H9 (cell line): ENCODE results near the gene AFAP1. TPM values are rescaled to one million over a fixed set of nuclear protein-coding genes. Genes with fewer than 3 reads are reported as not detected.

Source experiments
- DNase-seq: peaks from one replicate; pipeline ENCODE4 v3.0.0-alpha.2; 2017
- H2AFZ ChIP-seq: one replicate; pipeline ENCODE4 v1.6.1; 2013; ENCODE audit warnings: mild to moderate bottlenecking, low read length, control low read depth, moderate library complexity
- H2AK5ac ChIP-seq: 2 replicates; pipeline ENCODE4 v1.6.1; 2013; ENCODE audit warnings: low read length, control low read depth, mixed read lengths; ENCODE audit not compliant: insufficient read length
- H2BK120ac ChIP-seq: one replicate; pipeline ENCODE4 v1.6.1; 2013; ENCODE audit warnings: low read depth, mild to moderate bottlenecking, low read length, control low read depth, inconsistent platforms; ENCODE audit not compliant: poor library complexity, severe bottlenecking
- H2BK12ac ChIP-seq: 2 replicates; pipeline ENCODE4 v1.6.1; 2013; ENCODE audit warnings: low read length, control low read depth, mixed read lengths, low read depth; ENCODE audit not compliant: insufficient read length
- H2BK15ac ChIP-seq: 2 replicates; pipeline ENCODE4 v1.6.1; 2013; ENCODE audit warnings: low read depth, low read length, control low read depth
- H2BK20ac ChIP-seq: one replicate; pipeline ENCODE4 v1.6.1; 2013; ENCODE audit warnings: low read depth, mild to moderate bottlenecking, low read length, control low read depth, inconsistent platforms; ENCODE audit not compliant: poor library complexity, severe bottlenecking
- H2BK5ac ChIP-seq: 2 replicates; pipeline ENCODE4 v1.6.1; 2013; ENCODE audit warnings: low read length, control low read depth, mixed read lengths; ENCODE audit not compliant: insufficient read length
- H3K14ac ChIP-seq: 2 replicates; pipeline ENCODE4 v1.6.1; 2013; ENCODE audit warnings: low read length, control low read depth; ENCODE audit not compliant: insufficient read depth
- H3K18ac ChIP-seq: 2 replicates; pipeline ENCODE4 v1.6.1; 2013; ENCODE audit warnings: low read depth, mild to moderate bottlenecking, mixed read lengths, low read length, control low read depth; ENCODE audit not compliant: insufficient read length
- H3K23ac ChIP-seq: 2 replicates; pipeline ENCODE4 v1.6.1; 2013; ENCODE audit warnings: low read length, control low read depth, mixed read lengths, low read depth; ENCODE audit not compliant: insufficient read length
- H3K23me2 ChIP-seq: 2 replicates; pipeline ENCODE4 v1.6.1; 2013; ENCODE audit warnings: low read depth, mild to moderate bottlenecking, mixed read lengths, low read length, control low read depth; ENCODE audit not compliant: insufficient read length, poor library complexity, severe bottlenecking
- H3K27ac ChIP-seq: 2 replicates; pipeline ENCODE4 v1.5.1; 2013; ENCODE audit warnings: low read length, control low read depth, mixed read lengths, low read depth; ENCODE audit not compliant: insufficient read length
- H3K27me3 ChIP-seq: 2 replicates; pipeline ENCODE4 v1.6.1; 2013; ENCODE audit warnings: low read length, control low read depth, inconsistent platforms; ENCODE audit not compliant: insufficient read depth
- H3K4ac ChIP-seq: 2 replicates; pipeline ENCODE4 v1.6.1; 2013; ENCODE audit warnings: low read depth, mild to moderate bottlenecking, control low read depth, inconsistent platforms, low read length, moderate library complexity
- H3K4me1 ChIP-seq: 2 replicates; pipeline ENCODE4 v1.6.1; 2013; ENCODE audit warnings: low read length, control low read depth, inconsistent platforms; ENCODE audit not compliant: insufficient read depth
- H3K4me2 ChIP-seq: 2 replicates; pipeline ENCODE4 v1.6.1; 2013; ENCODE audit warnings: low read length, control low read depth, mixed read lengths; ENCODE audit not compliant: insufficient read length, insufficient read depth
- H3K56ac ChIP-seq: 2 replicates; pipeline ENCODE4 v1.6.1; 2013; ENCODE audit warnings: low read depth, mild to moderate bottlenecking, mixed read lengths, low read length, control low read depth; ENCODE audit not compliant: insufficient read length
- H3K79me1 ChIP-seq: 2 replicates; pipeline ENCODE4 v1.6.1; 2013; ENCODE audit warnings: low read depth, mild to moderate bottlenecking, moderate library complexity, low read length, control low read depth, inconsistent platforms; ENCODE audit not compliant: insufficient read depth, poor library complexity, severe bottlenecking
- H3K79me2 ChIP-seq: 2 replicates; pipeline ENCODE4 v1.6.1; 2013; ENCODE audit warnings: low read length, control low read depth, inconsistent platforms; ENCODE audit not compliant: insufficient read depth
- H3K9ac ChIP-seq: 2 replicates; pipeline ENCODE4 v1.6.1; 2013; ENCODE audit warnings: low read length, control low read depth, mixed read lengths; ENCODE audit not compliant: insufficient read length; ENCODE audit errors: extremely low read depth
- H3K9me3 ChIP-seq: one replicate; pipeline ENCODE4 v1.6.1; 2013; ENCODE audit warnings: low read depth, low read length, inconsistent platforms; ENCODE audit not compliant: control insufficient read depth
- H3T11ph ChIP-seq: one replicate; pipeline ENCODE4 v1.6.1; 2013; ENCODE audit warnings: mild to moderate bottlenecking, low read length, control low read depth, inconsistent platforms
- H4K20me1 ChIP-seq: one replicate; pipeline ENCODE4 v1.6.1; 2013; ENCODE audit not compliant: control insufficient read depth, insufficient read length, insufficient read depth
- H4K5ac ChIP-seq: 2 replicates; pipeline ENCODE4 v1.6.1; 2013; ENCODE audit warnings: low read depth, mild to moderate bottlenecking, mixed read lengths, low read length, control low read depth; ENCODE audit not compliant: insufficient read length
- H4K8ac ChIP-seq: replicated peaks from 2 replicates; pipeline ENCODE4 v1.6.1; 2013; ENCODE audit warnings: low read length, control low read depth, mixed read lengths, low read depth; ENCODE audit not compliant: insufficient read length
- H4K91ac ChIP-seq: 2 replicates; pipeline ENCODE4 v1.6.1; 2013; ENCODE audit warnings: low read depth, mild to moderate bottlenecking, moderate library complexity, mixed read lengths, low read length, control low read depth; ENCODE audit not compliant: insufficient read length
- H3K27ac Mint-ChIP-seq, 3 experiments: 2 replicates in 2 of 3; 3 replicates in 1 of 3; pipeline ENCODE4 v1.8.0; 2020 to 2021; ENCODE audit warnings: mixed read lengths in 3 of 3, mild to moderate bottlenecking in 1 of 3, moderate library complexity in 1 of 3
- H3K27me3 Mint-ChIP-seq: 2 replicates; pipeline ENCODE4 v1.8.0; 2021; ENCODE audit warnings: low read depth, mild to moderate bottlenecking, moderate library complexity, mixed read lengths
- H3K36me3 Mint-ChIP-seq, 3 experiments: 2 replicates in 2 of 3; 3 replicates in 1 of 3; pipeline ENCODE4 v1.8.0; 2020 to 2021; ENCODE audit warnings: low read depth in 3 of 3, mixed read lengths in 3 of 3; ENCODE audit not compliant: insufficient read depth in 1 of 3
- H3K4me1 Mint-ChIP-seq, 2 experiments: 2 replicates each; pipeline ENCODE4 v1.8.0; 2020; ENCODE audit warnings: mixed read lengths in 2 of 2
- H3K4me3 Mint-ChIP-seq, 2 experiments: 2 replicates in 1 of 2; 3 replicates in 1 of 2; pipeline ENCODE4 v1.8.0; 2020 to 2021; ENCODE audit warnings: mild to moderate bottlenecking in 2 of 2, mixed read lengths in 2 of 2, moderate library complexity in 1 of 2
- H3K9me3 Mint-ChIP-seq, 2 experiments: 2 replicates in 1 of 2; 3 replicates in 1 of 2; pipeline ENCODE4 v1.8.0; 2020; ENCODE audit warnings: mild to moderate bottlenecking in 2 of 2, mixed read lengths in 2 of 2, moderate library complexity in 1 of 2
- WGBS: extraction: QIAGEN DNeasy Blood & Tissue Kit; methylation state at CpG from one replicate; pipeline ENCODE4 v1.1.7; 2013; ENCODE audit warnings: missing lambda C conversion rate, low lambda C conversion rate, mixed read lengths; ENCODE audit not compliant: insufficient read length; ENCODE audit errors: extremely low coverage; 5-methylcytosine and 5-hydroxymethylcytosine counted together
- total RNA-seq: library from RNA; stranded (reverse); gene quantifications from 2 replicates; pipeline ENCODE4 v1.2.1, GENCODE V29; 2021
- TF ChIP-seq, protein P1 (sequence below): fragments of 200-600 bp; sonication (generic); conservative IDR thresholded peaks from 3 replicates; pipeline ENCODE4 v1.8.0; 2021; ENCODE audit warnings: antibody characterized with exemption, mild to moderate bottlenecking

The AFAP1 gene
- total RNA-seq, 1 experiment from 2014 or later = 6.5 TPM

DNA sequence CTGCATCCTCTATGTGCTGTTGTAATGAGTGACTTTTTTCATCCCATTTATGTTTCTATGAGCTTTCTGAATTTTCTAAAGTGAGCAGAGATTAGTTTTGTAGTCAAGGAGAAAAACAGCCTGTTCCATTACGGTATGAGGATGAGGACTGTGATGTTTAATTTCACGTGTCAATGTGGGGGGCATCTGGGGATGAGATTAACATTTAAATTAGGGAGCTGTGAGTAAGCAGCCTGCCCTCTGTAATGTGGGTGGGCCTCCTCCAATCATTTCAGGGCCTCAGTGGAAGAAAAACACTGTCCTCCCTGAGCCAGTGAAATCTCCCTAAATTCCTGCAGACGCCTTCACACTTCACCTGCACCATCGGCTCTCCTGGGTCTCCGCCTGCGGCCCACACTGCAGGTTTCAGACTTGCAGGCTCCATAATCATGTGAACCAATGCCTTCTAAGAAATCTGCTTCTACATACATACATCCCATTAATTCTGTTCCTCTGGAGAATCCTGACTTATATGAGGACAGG lies 121.7 kb downstream of the AFAP1 start:
- Mint-ChIP-seq H3K27ac (peak overlapping the region; percentile 5 to 78 (median 64); a peak in 4 of 7 replicates), H3K9me3 (no peaks in the 10 kb centered on the region), H3K4me1 (peaks cover 16 to 22% of the 10 kb centered on the region in 2 experiments), H3K4me3 (no peak overlapping the region), H3K27me3 (no peaks in the 10 kb centered on the region), H3K36me3 (peaks cover 8 to 22% (median 17%) of the 10 kb centered on the region in 3 experiments; a peak in 6 of 7 replicates)
- Histone ChIP-seq H3K4me1 (no peaks in the 10 kb centered on the region), H2BK5ac (no peak overlapping the region), H3K23me2 (no peaks in the 10 kb centered on the region), H2AFZ (no peak overlapping the region), H3K23ac (no peak overlapping the region), H3K27ac (no peak overlapping the region), H2BK120ac (no peak overlapping the region), H2BK15ac (no peak overlapping the region), H3K9ac (no peak overlapping the region), H3K79me1 (no peaks in the 10 kb centered on the region), H4K5ac (no peak overlapping the region), H3K27me3 (no peaks in the 10 kb centered on the region), H3K9me3 (no peaks in the 10 kb centered on the region), H4K20me1 (no peaks in the 10 kb centered on the region), H2BK20ac (no peak overlapping the region), H4K91ac (no peak overlapping the region), H2BK12ac (no peak overlapping the region), H3K14ac (no peak overlapping the region), H2AK5ac (no peak overlapping the region), H3K4ac (no peak overlapping the region), H3K56ac (no peak overlapping the region), H3K79me2 (no peaks in the 10 kb centered on the region), H3T11ph (no peak overlapping the region), H3K18ac (no peak overlapping the region), H3K4me2 (no peak overlapping the region), H4K8ac (no peak overlapping the region)
- WGBS = no CpG with 5 or more reads among the region's 6 CpGs
- no peak for DNase-seq
- TF ChIP-seq, protein P1, sequence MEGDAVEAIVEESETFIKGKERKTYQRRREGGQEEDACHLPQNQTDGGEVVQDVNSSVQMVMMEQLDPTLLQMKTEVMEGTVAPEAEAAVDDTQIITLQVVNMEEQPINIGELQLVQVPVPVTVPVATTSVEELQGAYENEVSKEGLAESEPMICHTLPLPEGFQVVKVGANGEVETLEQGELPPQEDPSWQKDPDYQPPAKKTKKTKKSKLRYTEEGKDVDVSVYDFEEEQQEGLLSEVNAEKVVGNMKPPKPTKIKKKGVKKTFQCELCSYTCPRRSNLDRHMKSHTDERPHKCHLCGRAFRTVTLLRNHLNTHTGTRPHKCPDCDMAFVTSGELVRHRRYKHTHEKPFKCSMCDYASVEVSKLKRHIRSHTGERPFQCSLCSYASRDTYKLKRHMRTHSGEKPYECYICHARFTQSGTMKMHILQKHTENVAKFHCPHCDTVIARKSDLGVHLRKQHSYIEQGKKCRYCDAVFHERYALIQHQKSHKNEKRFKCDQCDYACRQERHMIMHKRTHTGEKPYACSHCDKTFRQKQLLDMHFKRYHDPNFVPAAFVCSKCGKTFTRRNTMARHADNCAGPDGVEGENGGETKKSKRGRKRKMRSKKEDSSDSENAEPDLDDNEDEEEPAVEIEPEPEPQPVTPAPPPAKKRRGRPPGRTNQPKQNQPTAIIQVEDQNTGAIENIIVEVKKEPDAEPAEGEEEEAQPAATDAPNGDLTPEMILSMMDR = no peak
